Gastrocnemius medialis (tissue), 4 donors: Measurements from ENCODE around the gene DEPDC7. TPM values are rescaled to one million over a fixed set of nuclear protein-coding genes. Genes with fewer than 3 reads are reported as not detected.

Experiments used
- ATAC-seq, 2 donors: fragments of 150-250 bp; one replicate each; pipeline ENCODE4 v1.9.1; 2016
- DNase-seq, 2 donors: peaks; one replicate each; pipeline ENCODE4 v3.0.0-alpha.2; 2019
- H3K27ac ChIP-seq, 4 donors: fragments of 200-600 bp; sonication (generic); 1 replicate in 1 of 4; 2 replicates in 3 of 4; pipeline ENCODE4 v1.5.1; 2016 to 2018; ENCODE audit warnings: mild to moderate bottlenecking in 2 of 4, moderate library complexity in 1 of 4
- H3K27me3 ChIP-seq, 3 donors: fragments of 200-600 bp; sonication (generic) in 2 of 3; 1 replicate in 1 of 3; 2 replicates in 2 of 3; pipeline versions ENCODE4 v1.5.1 to v1.6.0; 2016 to 2019; ENCODE audit warnings: mild to moderate bottlenecking in 1 of 3, moderate library complexity in 1 of 3
- H3K36me3 ChIP-seq, 2 donors: fragments of 200-600 bp; sonication (generic) in 1 of 2; one replicate each; pipeline ENCODE4 v1.5.1; 2017 to 2018
- H3K4me1 ChIP-seq, 2 donors: fragments of 200-600 bp; sonication (generic) in 1 of 2; one replicate each; pipeline ENCODE4 v1.5.1; 2016 to 2017; ENCODE audit warnings: mild to moderate bottlenecking in 2 of 2
- H3K4me3 ChIP-seq, 4 donors: fragments of 200-600 bp; sonication (generic) in 3 of 4; 1 replicate in 1 of 4; 2 replicates in 3 of 4; pipeline ENCODE4 v1.5.1; 2016 to 2019; ENCODE audit warnings: mild to moderate bottlenecking in 2 of 4
- H3K9me3 ChIP-seq, 3 donors: fragments of 200-600 bp; sonication (generic) in 2 of 3; 1 replicate in 1 of 3; 2 replicates in 2 of 3; pipeline ENCODE4 v1.5.1; 2016 to 2019
- POLR2A ChIP-seq, 2 donors: fragments of 450-650 bp; IDR thresholded peaks; one replicate each; pipeline ENCODE4 v1.6.1; 2017; ENCODE audit warnings: antibody characterized with exemption in 2 of 2, mild to moderate bottlenecking in 2 of 2, moderate library complexity in 2 of 2
- in situ Hi-C, 4 donors: fragments of 200-750 bp; cut with MboI; loops; one replicate each; pipeline versions ENCODE4 v1.15.0 to v1.8.0; 2017; ENCODE audit warnings: low sequenced_read_pairs in 4 of 4
- intact Hi-C: fragments of 100-400 bp; cut with DNase I; formaldehyde crosslinking; loops from one replicate; pipeline ENCODE4 v1.15.1; 2023; ENCODE audit warnings: low total_unique reads
- total RNA-seq, 4 donors: library from RNA; depleted of rRNA; stranded (reverse); fragments of >200 nt; gene quantifications; one replicate each; pipeline versions ENCODE4 v1.1.0 to v1.2.3, GENCODE V29; 2016
- TF ChIP-seq, protein P1 (sequence below), 5 experiments: fragments of 450-650 bp in 3 of 5; fragments of 200-600 bp in 2 of 5; sonication (generic) in 2 of 5; IDR thresholded peaks in 4 of 5; conservative IDR thresholded peaks in 1 of 5; 1 replicate in 4 of 5; 2 replicates in 1 of 5; pipeline ENCODE4 v1.5.1; 2016 to 2019; ENCODE audit warnings: antibody characterized with exemption in 5 of 5, mild to moderate bottlenecking in 3 of 5, moderate library complexity in 3 of 5

The DEPDC7 gene
- total RNA-seq, 4 donors from 2014 or later = 2.0 to 5.8 (median 2.8) TPM

- Histone ChIP-seq H3K27ac (peak within 1 kb of the TSS; percentile 90 to 95 (median 94)), H3K27me3 (no peaks in the 10 kb centered on the region), H3K36me3 (no peaks in the 10 kb centered on the region), H3K4me3 (peak within 1 kb of the TSS; percentile 79 to 97 (median 91)), H3K4me1 (peaks cover 6 to 15% of the 10 kb centered on the region in 2 donors), H3K9me3 (no peaks in the 10 kb centered on the region)
- in situ Hi-C loops (loop anchor here in 2 of 4 donors (10.0 to 25.0 kb wide), 2 partner anchors 145 to 452 kb away; partner anchors contain the start of genes EIF3M (in 1 of the 2) and QSER1 (in 1 of the 2)), intact Hi-C loops (loop anchor here (1.0 to 2.0 kb wide), 3 partner anchors 24 to 147 kb away; partner anchors contain the start of genes CSTF3, DEPDC7 and QSER1)
- peak; percentile 94 to 95 for ATAC-seq
- peak; percentile 83 to 88 for DNase-seq
- peak; percentile 51 to 64 for TF ChIP-seq POLR2A (IDR thresholded peaks at IDR 0.05)
- TF ChIP-seq, protein P1, sequence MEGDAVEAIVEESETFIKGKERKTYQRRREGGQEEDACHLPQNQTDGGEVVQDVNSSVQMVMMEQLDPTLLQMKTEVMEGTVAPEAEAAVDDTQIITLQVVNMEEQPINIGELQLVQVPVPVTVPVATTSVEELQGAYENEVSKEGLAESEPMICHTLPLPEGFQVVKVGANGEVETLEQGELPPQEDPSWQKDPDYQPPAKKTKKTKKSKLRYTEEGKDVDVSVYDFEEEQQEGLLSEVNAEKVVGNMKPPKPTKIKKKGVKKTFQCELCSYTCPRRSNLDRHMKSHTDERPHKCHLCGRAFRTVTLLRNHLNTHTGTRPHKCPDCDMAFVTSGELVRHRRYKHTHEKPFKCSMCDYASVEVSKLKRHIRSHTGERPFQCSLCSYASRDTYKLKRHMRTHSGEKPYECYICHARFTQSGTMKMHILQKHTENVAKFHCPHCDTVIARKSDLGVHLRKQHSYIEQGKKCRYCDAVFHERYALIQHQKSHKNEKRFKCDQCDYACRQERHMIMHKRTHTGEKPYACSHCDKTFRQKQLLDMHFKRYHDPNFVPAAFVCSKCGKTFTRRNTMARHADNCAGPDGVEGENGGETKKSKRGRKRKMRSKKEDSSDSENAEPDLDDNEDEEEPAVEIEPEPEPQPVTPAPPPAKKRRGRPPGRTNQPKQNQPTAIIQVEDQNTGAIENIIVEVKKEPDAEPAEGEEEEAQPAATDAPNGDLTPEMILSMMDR (IDR thresholded peaks at IDR 0.05 in 4 of 5, conservative IDR thresholded peaks at IDR 0.05 in 1 of 5) = no peak
These were observed 23.8 kb downstream of the DEPDC7 start, which contains the start of gene TCP11L1 for GRCh38 chr11:33039274-33040032. TSS of gene TCP11L1 (plus strand) at chr11:33039572. CDS start at chr11:33043774, 4,202 bp downstream.

- no peaks in the 10 kb centered on the region for H3K27me3 ChIP-seq
- peaks cover 6 to 15% of the 10 kb centered on the region in 2 donors for H3K4me1 ChIP-seq
- intact Hi-C loops = no loop called here
- H3K4me3 ChIP-seq = peak overlapping the region; percentile 79 to 97 (median 91)
- no peaks in the 10 kb centered on the region for H3K9me3 ChIP-seq
- TF ChIP-seq, protein P1 (IDR thresholded peaks at IDR 0.05 in 4 of 5, conservative IDR thresholded peaks at IDR 0.05 in 1 of 5) = no peak
- no peak for TF ChIP-seq POLR2A (IDR thresholded peaks at IDR 0.05)
- DNase-seq (no peak), ATAC-seq (peak; percentile 17 to 23)
- peak overlapping the region; percentile 90 to 95 (median 94) for H3K27ac ChIP-seq
- no peaks in the 10 kb centered on the region for H3K36me3 ChIP-seq
- in situ Hi-C loops = loop anchor here in 1 of 4 donors (25.0 kb wide), 1 partner anchor 453 kb away; the partner anchor contains the start of gene EIF3M
These were observed 24.6 kb downstream of the DEPDC7 start for GRCh38 chr11:33040033-33040861.

- no peak for ATAC-seq
- intact Hi-C loops = no loop called here
- no peak for TF ChIP-seq POLR2A (IDR thresholded peaks at IDR 0.05)
- TF ChIP-seq, protein P1 (IDR thresholded peaks at IDR 0.05 in 4 of 5, conservative IDR thresholded peaks at IDR 0.05 in 1 of 5) = no peak
These were observed 25.3 kb downstream of the DEPDC7 start for GRCh38 chr11:33040862-33041453.

GRCh38 chr11:33043221-33043830 lies 27.6 kb downstream of the DEPDC7 start:
- intact Hi-C loops (no loop called here), in situ Hi-C loops (loop anchor here in 1 of 4 donors (25.0 kb wide), 1 partner anchor 456 kb away; the partner anchor contains the start of gene EIF3M)
- Histone ChIP-seq H3K4me3 (no peak overlapping the region), H3K36me3 (no peaks in the 10 kb centered on the region), H3K9me3 (no peaks in the 10 kb centered on the region), H3K27me3 (no peaks in the 10 kb centered on the region), H3K27ac (no peak overlapping the region), H3K4me1 (peaks cover 6 to 15% of the 10 kb centered on the region in 2 donors)
- no peak for ATAC-seq
- no peak for DNase-seq
- no peak for TF ChIP-seq POLR2A (IDR thresholded peaks at IDR 0.05)
- TF ChIP-seq, protein P1 (IDR thresholded peaks at IDR 0.05 in 4 of 5, conservative IDR thresholded peaks at IDR 0.05 in 1 of 5) = no peak

More at GRCh38 chr11:33040862-33041453, 25.3 kb downstream of the DEPDC7 start:
- H3K27ac ChIP-seq = peak overlapping the region in 3 of 4 donors; percentile 94 to 95 (median 95)
- H3K9me3 ChIP-seq = no peaks in the 10 kb centered on the region
- no peaks in the 10 kb centered on the region for H3K36me3 ChIP-seq
- no peak for DNase-seq
- H3K4me3 ChIP-seq = peak overlapping the region in 2 of 4 donors; percentile 79 to 96
- no peaks in the 10 kb centered on the region for H3K27me3 ChIP-seq
- H3K4me1 ChIP-seq = peaks cover 6 to 15% of the 10 kb centered on the region in 2 donors
- in situ Hi-C loops = loop anchor here in 1 of 4 donors (25.0 kb wide), 1 partner anchor 454 kb away; the partner anchor contains the start of gene EIF3M
